Left renal pelvis (tissue), 4 donors: Measurements from ENCODE around the gene AMIGO1. TPM values are rescaled to one million over a fixed set of nuclear protein-coding genes. Genes with fewer than 3 reads are reported as not detected.

Source experiments
- DNase-seq, 4 donors: peaks; one replicate each; pipeline ENCODE4 v3.0.0-alpha.2; 2013; ENCODE audit warnings: low read depth in 4 of 4, low spot score in 3 of 4
- polyA plus RNA-seq, 4 donors: library from polyadenylated mRNA; unstranded; fragments of 120-200 nt; gene quantifications; one replicate each; pipeline ENCODE4 v1.2.1, GENCODE V29; 2013; ENCODE audit not compliant: insufficient read length in 4 of 4

The AMIGO1 gene
- polyA plus RNA-seq, 4 donors: 8.0 to 9.2 (median 8.7) TPM

- DNase-seq: no peak
These were observed 5.6 kb downstream of the AMIGO1 start for GRCh38 chr1:109503935-109504334.

- no peak for DNase-seq
These were observed 7.1 kb downstream of the AMIGO1 start for GRCh38 chr1:109502364-109502851.

DNA sequence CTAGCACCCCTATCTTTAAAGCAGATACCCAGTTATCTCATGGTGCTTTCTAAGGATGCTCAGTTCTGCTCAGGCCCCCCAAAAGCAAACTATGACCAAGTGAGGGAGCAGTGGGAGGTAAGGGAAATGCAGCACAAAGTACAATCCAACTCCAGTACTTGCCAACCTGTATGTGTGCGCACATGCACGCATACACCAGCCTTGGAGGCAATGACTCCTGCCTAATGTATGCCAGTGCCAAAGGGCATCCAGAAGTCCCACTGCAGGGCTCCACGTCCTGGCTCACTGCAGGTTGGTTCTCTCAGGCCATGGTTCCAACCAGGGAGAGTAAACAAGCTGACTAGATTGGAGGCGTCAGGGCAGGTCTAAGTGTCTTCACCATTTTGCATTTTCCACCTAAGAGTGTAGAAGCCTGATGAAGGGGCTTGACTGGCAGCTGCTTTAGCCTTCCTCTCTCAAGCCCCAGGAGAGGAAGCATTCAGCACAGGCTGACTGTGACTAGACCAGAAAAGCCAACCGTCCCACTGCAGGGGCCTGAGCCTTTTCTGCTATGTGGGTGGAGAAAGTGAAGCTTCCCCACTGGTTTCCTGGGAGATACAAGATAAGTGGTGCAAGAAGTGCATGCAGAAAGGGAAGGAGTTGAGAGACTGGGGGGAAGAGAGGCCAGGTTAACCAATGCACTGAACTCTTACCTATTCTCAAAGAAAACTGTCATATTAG is 7.7 kb downstream of the AMIGO1 start:
- DNase-seq: no peak

GRCh38 chr1:109500941-109501381 is 8.6 kb downstream of the AMIGO1 start:
- no peak for DNase-seq

DNA sequence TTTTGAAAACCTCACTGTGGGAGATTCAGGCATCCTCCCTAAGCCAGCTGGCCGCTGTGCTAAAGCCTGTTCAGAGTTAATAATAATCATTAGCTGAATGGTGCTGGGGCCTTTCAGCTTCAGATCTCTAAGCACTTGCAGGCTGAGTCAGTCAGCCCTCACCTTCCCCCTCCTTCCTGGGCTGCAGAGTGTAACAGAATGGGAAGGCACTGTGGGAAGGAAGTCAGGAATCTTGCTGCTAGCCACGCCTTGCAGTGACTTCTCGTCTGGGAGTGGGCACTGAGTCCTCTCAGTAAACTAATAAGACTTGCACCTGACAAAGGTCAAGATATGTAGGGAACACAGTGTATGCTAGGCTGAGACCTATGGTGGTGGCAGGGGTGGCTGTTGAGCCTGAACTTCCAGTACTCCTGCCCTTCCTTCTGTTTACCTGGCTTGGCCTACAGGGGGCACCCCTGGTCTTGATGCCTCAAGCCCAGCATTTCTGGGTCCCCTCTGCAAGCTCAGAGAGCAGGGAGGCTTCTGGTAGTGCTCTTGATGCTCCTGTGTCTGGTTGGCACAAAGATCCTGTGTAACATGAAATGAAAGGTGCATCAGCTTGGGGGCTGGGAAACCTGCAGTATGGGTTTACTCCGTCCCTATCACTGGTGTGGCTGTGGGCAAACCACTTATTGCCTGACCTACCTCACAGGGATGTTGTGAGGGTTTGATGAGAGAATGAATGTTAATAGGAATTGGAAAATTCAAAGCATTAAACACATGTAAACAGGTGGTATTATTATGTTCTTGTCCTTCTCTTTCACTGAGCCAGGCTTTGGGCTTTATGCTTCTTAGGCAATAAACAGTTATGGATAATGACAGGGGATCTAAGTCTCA is 9.6 kb downstream of the AMIGO1 start:
- DNase-seq: no peak

DNA sequence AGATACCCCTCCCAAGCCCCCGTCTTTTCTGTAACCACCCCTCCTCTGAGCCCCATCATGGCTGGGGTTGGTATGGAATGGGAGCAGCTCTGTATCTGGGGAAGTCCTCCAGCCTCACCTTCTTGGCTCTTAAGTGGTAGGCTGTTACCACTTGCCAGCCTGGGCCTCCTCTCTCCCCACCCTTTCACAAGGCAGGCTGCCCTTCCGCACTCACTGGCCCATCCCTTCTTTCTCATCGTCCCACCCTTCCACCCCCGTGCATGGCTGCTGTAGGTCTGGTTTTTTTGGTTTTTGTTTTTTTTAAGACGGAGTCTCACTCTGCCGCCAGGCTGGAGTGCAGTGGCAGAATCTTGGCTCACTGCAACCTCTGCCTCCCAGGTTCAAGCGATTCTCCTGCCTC is 10.4 kb downstream of the AMIGO1 start:
- no peak for DNase-seq

DNA sequence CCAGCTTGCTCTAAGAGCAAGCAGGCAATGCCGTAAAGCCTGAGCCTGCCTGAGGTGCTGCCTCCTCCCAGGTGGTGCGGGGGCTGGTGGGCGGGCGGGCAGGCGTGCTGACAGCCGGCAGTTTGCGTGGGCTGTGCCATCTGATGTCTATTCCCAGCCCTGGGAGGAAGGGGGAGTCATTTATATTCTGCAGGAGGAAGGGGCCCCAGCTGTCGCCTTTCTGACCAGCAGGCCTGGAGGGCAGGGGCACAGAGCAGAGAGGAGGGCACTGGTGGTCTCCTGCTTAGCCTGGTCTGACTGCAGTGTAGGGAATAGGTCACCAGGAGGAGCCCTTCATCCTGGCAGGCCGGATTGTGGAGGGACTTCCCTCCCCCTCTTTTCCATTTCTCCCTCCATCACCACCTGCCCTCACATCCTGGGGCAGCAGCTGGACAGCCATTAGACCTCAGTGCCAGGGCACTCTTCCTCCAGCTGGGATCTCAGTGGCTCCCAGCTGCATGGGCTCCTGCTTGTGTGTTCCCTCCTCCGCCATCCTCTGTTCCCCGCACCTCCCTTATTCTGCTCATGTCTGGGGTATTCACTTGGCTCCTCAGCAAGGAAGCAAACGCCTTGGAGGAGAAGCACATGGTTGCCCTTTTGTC is 11.2 kb downstream of the AMIGO1 start:
- DNase-seq: peak in 3 of 4 donors; percentile 46 to 77 (median 60)

DNA sequence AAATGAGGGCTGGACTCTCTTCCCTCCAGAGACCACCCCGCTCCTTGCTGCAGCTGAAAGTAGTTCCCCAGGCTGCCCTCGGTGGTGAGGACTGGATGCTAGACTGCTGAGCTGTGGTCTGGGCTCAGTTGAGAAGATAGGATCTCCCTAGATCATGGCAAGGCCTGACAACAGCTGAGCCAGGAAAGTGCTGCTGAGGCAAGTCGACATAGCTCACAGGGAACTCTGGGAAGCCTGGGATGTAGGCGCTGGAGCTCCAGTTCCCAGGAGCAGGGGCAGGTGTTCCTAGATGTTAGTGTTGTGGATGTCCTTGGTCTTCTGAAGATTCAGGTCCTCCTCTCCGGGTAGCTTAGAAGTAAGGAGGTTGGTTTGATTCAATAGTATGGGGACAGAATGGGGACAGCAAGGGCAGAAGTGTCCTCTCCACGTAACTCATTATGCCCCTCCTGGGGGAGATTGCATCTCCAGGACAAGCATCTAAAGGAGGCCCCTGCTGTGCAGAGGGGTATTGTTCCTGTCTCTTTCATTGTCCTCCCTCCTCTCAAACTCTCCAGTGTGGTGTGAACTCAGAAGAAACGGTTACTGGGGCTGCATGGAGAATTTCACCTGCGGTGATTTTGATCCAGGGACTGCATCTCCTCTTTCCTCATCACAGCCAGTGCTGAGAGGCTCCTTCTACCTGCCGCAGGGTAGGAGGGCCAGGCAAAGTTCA is 11.9 kb downstream of the AMIGO1 start:
- no peak for DNase-seq

GRCh38 chr1:109495738-109496137 is 13.8 kb downstream of the AMIGO1 start:
- DNase-seq: no peak

DNA sequence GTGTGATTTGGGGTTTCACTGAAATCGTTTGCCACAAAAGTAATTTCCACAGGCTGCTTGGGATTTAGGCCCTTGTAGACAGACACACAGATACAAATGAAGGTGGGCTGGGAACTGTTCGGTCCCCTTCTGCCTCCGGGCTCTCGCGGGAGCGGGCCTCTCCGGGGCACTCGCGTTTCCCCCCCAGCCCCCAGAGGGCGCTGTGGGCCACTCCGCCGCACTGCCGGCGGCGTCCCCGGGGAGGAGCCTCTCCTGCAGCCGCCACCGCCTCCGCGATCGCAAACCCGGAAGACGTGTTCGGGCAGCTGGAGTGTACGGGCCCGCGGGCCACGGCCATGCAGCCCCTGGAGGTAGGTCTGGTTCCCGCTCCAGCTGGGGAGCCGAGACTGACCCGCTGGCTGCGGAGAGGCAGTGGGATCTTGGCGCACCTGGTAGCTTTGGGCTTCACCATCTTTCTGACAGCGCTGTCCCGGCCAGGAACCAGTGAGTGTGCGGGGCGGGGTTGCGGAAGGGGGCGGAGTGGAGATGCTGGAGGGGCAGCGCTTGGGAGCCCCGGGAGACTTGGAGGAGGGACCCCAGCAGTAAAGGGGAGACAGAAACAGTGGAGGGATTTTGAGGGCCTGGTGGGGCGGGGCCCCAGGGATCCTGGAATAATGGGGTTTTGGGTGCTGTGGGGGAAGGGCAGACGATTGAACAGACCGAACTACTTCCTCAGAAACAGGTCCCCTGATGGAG is 15.6 kb downstream of the AMIGO1 start, which contains the start of gene CYB561D1:
Gene CYB561D1 (plus strand): TSS at position 290 of the 735 bp plus-strand sequence. CDS start 46 bp downstream, at position 336.
- DNase-seq: peak in 3 of 4 donors; percentile 59 to 77 (median 71)

DNA sequence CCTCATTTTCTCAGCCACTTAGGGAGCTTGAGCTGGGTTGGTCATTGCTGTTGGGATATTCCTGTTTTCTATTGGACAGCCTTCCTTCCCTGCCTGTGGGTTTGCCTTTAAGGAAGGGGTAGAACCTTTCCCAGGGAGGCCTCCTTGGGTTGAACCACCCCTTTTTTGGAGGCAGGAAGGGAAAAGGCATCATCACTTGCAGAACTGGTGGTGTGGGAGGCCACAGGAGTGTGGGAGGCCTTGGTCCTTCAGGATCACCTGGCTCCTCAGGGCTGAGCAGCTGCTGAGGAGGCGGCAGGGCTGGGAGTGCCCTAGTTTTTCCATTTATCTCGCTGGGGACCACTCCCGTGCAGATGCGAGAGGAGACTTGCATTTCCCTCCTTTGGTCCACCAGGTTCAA is 16.3 kb downstream of the AMIGO1 start:
- DNase-seq: no peak

DNA sequence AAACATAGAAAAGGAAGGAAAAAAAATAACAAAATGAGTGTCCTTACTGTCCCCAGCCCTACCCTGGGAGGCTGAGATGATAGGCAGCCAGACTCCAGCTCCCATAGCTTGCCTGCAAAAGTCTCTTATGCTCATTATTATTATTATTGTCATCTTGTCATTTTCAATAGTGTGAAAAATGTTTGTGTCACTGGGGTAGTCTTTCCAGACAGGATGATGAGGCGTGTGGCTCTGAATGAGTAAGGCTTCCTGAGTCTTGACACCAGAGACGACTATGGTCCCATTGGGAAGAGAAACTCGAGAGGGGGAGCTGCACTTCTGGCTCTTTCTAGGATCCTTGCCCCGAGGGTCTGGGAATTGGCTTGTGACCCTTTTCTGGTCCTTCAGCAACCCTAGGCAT is 16.7 kb downstream of the AMIGO1 start:
- no peak for DNase-seq

DNA sequence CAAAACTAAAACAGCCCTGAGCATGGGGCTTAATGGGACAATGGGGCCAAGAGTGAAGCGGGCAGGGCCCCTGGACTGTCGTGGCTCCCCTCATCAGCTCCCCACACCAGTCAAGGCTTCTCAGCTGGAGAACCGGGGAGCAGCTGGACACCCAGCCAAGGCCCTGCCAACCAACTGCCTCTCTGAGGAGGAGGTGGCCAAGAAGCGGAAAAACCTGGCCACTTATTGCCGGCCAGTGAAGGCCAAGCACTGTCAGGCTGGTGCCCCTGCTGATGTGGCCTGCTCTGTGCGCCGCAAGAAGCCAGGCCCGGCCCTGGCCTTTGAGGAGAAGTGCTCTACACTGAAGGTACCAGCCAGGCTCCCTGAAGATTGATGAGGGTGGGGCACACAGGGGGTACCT is 18.2 kb downstream of the AMIGO1 start:
- no peak for DNase-seq

- no peak for DNase-seq
These were observed 18.6 kb downstream of the AMIGO1 start for GRCh38 chr1:109490934-109491302.

- DNase-seq: no peak
These were observed 19.2 kb downstream of the AMIGO1 start for GRCh38 chr1:109490029-109490933.

GRCh38 chr1:109488696-109489095 is 20.8 kb downstream of the AMIGO1 start:
- no peak for DNase-seq

DNA sequence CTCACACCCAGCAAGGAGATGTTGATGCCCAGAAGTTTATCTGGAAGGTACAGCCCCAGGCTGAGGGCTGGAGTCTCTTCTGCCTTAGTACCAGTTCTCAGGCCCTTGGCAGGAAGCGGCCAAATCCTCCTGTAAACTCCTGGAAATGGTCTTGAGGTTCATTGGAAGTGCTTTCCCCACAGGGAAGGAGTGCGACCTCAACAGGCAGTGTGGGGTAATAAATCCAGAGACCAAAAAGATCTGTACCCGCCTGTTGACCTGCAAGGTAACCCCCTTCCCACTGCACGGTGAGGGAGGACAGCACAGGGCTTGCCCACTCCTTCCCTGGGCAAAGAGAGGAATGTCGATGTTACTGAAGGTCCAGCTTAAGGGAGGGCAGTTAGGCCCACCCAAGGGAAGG is 21.3 kb downstream of the AMIGO1 start:
- no peak for DNase-seq

- DNase-seq: no peak
These were observed 22.3 kb downstream of the AMIGO1 start for GRCh38 chr1:109487261-109487660.

DNA sequence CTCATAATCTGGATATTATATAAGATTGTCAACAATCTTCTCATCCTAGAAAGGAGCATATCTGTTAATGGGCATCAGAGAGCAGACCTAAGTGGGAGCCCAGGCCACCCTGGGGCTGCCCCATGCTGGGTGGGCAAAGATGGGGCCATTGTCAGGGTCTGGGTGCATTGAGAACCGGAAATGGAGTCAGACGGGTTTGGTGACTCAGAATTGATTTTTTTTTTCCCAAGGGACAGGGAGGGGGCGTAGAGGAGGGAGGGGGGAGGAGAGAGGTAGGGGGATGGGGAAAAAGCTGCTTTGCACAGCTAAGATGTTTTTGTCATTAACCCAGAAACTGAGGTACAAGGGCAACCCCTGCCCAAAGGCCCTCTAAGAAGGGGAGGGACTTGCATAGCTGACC is 24.5 kb downstream of the AMIGO1 start:
- DNase-seq: no peak
